Keratinocyte (primary cell): Measurements from ENCODE around the gene G6PC2. TPM values are rescaled to one million over a fixed set of nuclear protein-coding genes. Genes with fewer than 3 reads are reported as not detected.

ENCODE experiments used
- DNase-seq: peaks from one replicate; pipeline ENCODE4 v3.0.0-alpha.2; 2011; ENCODE audit warnings: low read depth, missing footprints, low spot score
- FAIRE-seq: peaks from 2 replicates; lab custom pipeline; 2011; peaks lifted over from hg19 to GRCh38; lab: Jason Lieb, UNC
- H2AFZ ChIP-seq: 2 replicates; pipeline ENCODE4 v1.6.0; 2012; ENCODE audit warnings: low read length, control low read depth, inconsistent platforms; ENCODE audit not compliant: control insufficient read depth
- H3K27ac ChIP-seq: 2 replicates; pipeline ENCODE4 v1.5.1; 2011; ENCODE audit warnings: low read length; ENCODE audit not compliant: control insufficient read depth, insufficient read depth
- H3K27me3 ChIP-seq: 3 replicates; pipeline ENCODE4 v1.6.0; 2011; ENCODE audit warnings: low read length; ENCODE audit not compliant: control insufficient read depth, insufficient read depth; ENCODE audit errors: extremely low read depth
- H3K36me3 ChIP-seq, 2 experiments: 2 replicates in 1 of 2; 3 replicates in 1 of 2; pipeline ENCODE4 v1.5.1; 2011; ENCODE audit warnings: low read length in 2 of 2, mild to moderate bottlenecking in 1 of 2; ENCODE audit not compliant: control insufficient read depth in 2 of 2, insufficient read depth in 2 of 2; ENCODE audit errors: extremely low read depth in 1 of 2
- H3K4me1 ChIP-seq: 3 replicates; pipeline ENCODE4 v1.5.1; 2011; ENCODE audit warnings: low read length; ENCODE audit not compliant: control insufficient read depth, insufficient read depth; ENCODE audit errors: extremely low read depth
- H3K4me2 ChIP-seq: 3 replicates; pipeline ENCODE4 v1.6.0; 2011; ENCODE audit warnings: low read depth, low read length; ENCODE audit not compliant: control insufficient read depth, insufficient read depth; ENCODE audit errors: extremely low read depth
- H3K4me3 ChIP-seq, 3 experiments: fragments of 200-600 bp in 1 of 3; sonication (generic) in 1 of 3; 2 replicates in 2 of 3; 3 replicates in 1 of 3; pipeline ENCODE4 v1.5.1; 2011 to 2016; ENCODE audit warnings: low read length in 3 of 3, mild to moderate bottlenecking in 3 of 3, control low read depth in 2 of 3, inconsistent platforms in 1 of 3, low read depth in 1 of 3, mixed read lengths in 1 of 3, mixed run types in 1 of 3, moderate library complexity in 1 of 3; ENCODE audit not compliant: control insufficient read depth in 2 of 3, insufficient read depth in 2 of 3; ENCODE audit errors: extremely low read depth in 1 of 3
- H3K79me2 ChIP-seq: 2 replicates; pipeline ENCODE4 v1.6.0; 2012; ENCODE audit warnings: low read length; ENCODE audit not compliant: control insufficient read depth, insufficient read depth
- H3K9ac ChIP-seq: 3 replicates; pipeline ENCODE4 v1.6.0; 2011; ENCODE audit warnings: low read length; ENCODE audit not compliant: control insufficient read depth, insufficient read depth; ENCODE audit errors: extremely low read depth
- H3K9me1 ChIP-seq: 3 replicates; pipeline ENCODE4 v1.6.0; 2011; ENCODE audit warnings: low read length; ENCODE audit not compliant: control insufficient read depth, insufficient read depth; ENCODE audit errors: extremely low read depth
- H3K9me3 ChIP-seq: 2 replicates; pipeline ENCODE4 v1.5.1; 2012; ENCODE audit warnings: low read depth, low read length; ENCODE audit not compliant: control insufficient read depth
- H4K20me1 ChIP-seq: 3 replicates; pipeline ENCODE4 v1.6.0; 2011; ENCODE audit warnings: low read length; ENCODE audit not compliant: control insufficient read depth, insufficient read depth; ENCODE audit errors: extremely low read depth
- EZH2 ChIP-seq: IDR thresholded peaks from one replicate; pipeline ENCODE4 v1.6.1; 2012; ENCODE audit warnings: inconsistent platforms, mild to moderate bottlenecking, low read length, moderate library complexity
- dilution Hi-C: fragments of 300-500 bp; cut with MboI; formaldehyde crosslinking; loops from one replicate; pipeline ENCODE4 v1.7.0; 2020; ENCODE audit warnings: low sequenced_read_pairs; ENCODE audit not compliant: extremely low pct_ligation_motif_present
- polyA minus RNA-seq, 3 experiments: library from RNA; depleted of rRNA, polyadenylated mRNA; stranded (reverse); fragments of >200 nt; gene quantifications; 1 replicate in 1 of 3; 2 replicates in 1 of 3; 3 replicates in 1 of 3; pipeline ENCODE4 v1.2.3, GENCODE V29; 2011
- polyA plus RNA-seq, 5 experiments: library from polyadenylated mRNA; depleted of rRNA in 3 of 5; stranded (reverse) in 3 of 5; stranded (forward) in 1 of 5; unstranded in 1 of 5; fragments of >200 nt; gene quantifications; 1 replicate in 1 of 5; 2 replicates in 3 of 5; 3 replicates in 1 of 5; pipeline versions ENCODE4 v1.2.1 to v1.2.3, GENCODE V29; 2011 to 2012; ENCODE audit warnings: missing spikeins in 2 of 5, low read depth in 1 of 5, low replicate concordance in 1 of 5
- TF ChIP-seq, protein P1 (sequence below), 3 experiments: IDR thresholded peaks in 1 of 3; conservative IDR thresholded peaks in 1 of 3; optimal IDR thresholded peaks in 1 of 3; 2 replicates in 2 of 3; 3 replicates in 1 of 3; pipeline versions ENCODE3 to v1.5.1; 2011; ENCODE audit warnings: low read length in 3 of 3, mild to moderate bottlenecking in 3 of 3, moderate library complexity in 2 of 3, control low read depth in 1 of 3, inconsistent platforms in 1 of 3; ENCODE audit not compliant: insufficient read depth in 2 of 3; ENCODE audit errors: extremely low read depth in 1 of 3

Gene G6PC2, protein sequence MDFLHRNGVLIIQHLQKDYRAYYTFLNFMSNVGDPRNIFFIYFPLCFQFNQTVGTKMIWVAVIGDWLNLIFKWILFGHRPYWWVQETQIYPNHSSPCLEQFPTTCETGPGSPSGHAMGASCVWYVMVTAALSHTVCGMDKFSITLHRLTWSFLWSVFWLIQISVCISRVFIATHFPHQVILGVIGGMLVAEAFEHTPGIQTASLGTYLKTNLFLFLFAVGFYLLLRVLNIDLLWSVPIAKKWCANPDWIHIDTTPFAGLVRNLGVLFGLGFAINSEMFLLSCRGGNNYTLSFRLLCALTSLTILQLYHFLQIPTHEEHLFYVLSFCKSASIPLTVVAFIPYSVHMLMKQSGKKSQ
- polyA plus RNA-seq, result not detected in 3 replicates
- not detected for polyA plus RNA-seq (2011; ENCODE audit: low read depth)
- not detected in 2 replicates for polyA plus RNA-seq (2011; cell fraction: cytosol; rRNA removed)
- polyA plus RNA-seq (2011; cell fraction: nucleus; rRNA removed), result not detected in 2 replicates
- not detected in 2 replicates for polyA plus RNA-seq (2012; ENCODE audit: low replicate concordance)
- not detected in 3 replicates for polyA minus RNA-seq
- not detected for polyA minus RNA-seq (2011; cell fraction: cytosol; rRNA and poly(A)+ RNA removed)
- polyA minus RNA-seq (2011; cell fraction: nucleus; rRNA and poly(A)+ RNA removed), result not detected in 2 replicates

DNA sequence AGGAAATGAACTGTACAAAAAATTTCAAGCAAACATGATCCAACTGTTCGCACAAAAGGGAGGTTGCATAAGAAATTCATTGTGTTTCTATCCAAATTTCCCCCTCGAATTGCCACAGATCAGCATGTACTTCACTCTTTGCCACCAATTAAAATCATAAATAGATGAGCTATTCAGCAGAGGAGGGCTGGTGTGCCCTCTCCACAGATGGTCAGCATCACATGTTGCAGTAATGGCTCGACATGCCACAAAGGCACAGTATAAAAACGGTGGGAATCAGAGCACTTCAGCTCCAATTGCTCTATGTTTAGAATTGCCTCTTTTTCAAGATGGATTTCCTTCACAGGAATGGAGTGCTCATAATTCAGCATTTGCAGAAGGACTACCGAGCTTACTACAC, at the start of gene G6PC2:
Gene G6PC2 (plus strand): TSS at position 289 of the 400 bp plus-strand sequence. CDS start 41 bp downstream, at position 330.
- H4K20me1 ChIP-seq, result no peaks in the 10 kb centered on the region
- H3K36me3 ChIP-seq, result no peaks in the 10 kb centered on the region
- H3K9me1 ChIP-seq, result no peaks in the 10 kb centered on the region
- no peak within 1 kb of the TSS for H3K9ac ChIP-seq
- H3K4me1 ChIP-seq, result no peaks in the 10 kb centered on the region
- no peak for FAIRE-seq
- no peaks in the 10 kb centered on the region for H3K79me2 ChIP-seq
- H3K4me3 ChIP-seq, result no peak within 1 kb of the TSS
- peaks cover 4% of the 10 kb centered on the region for H3K27me3 ChIP-seq
- H3K27ac ChIP-seq, result no peak within 1 kb of the TSS
- no peak within 1 kb of the TSS for H3K4me2 ChIP-seq
- no peak within 1 kb of the TSS for H2AFZ ChIP-seq
- dilution Hi-C loops, result no loop called here
- H3K9me3 ChIP-seq, result no peaks in the 10 kb centered on the region
- TF ChIP-seq EZH2, result no peak
- TF ChIP-seq, protein P1, sequence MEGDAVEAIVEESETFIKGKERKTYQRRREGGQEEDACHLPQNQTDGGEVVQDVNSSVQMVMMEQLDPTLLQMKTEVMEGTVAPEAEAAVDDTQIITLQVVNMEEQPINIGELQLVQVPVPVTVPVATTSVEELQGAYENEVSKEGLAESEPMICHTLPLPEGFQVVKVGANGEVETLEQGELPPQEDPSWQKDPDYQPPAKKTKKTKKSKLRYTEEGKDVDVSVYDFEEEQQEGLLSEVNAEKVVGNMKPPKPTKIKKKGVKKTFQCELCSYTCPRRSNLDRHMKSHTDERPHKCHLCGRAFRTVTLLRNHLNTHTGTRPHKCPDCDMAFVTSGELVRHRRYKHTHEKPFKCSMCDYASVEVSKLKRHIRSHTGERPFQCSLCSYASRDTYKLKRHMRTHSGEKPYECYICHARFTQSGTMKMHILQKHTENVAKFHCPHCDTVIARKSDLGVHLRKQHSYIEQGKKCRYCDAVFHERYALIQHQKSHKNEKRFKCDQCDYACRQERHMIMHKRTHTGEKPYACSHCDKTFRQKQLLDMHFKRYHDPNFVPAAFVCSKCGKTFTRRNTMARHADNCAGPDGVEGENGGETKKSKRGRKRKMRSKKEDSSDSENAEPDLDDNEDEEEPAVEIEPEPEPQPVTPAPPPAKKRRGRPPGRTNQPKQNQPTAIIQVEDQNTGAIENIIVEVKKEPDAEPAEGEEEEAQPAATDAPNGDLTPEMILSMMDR (optimal IDR thresholded peaks at IDR 0.05 in 1 of 3, IDR thresholded peaks at IDR 0.05 in 1 of 3, conservative IDR thresholded peaks at IDR 0.05 in 1 of 3; ENCODE audit: extremely low read depth in 1 of 3, insufficient read depth in 2 of 3, low read length in 3 of 3), result no peak
- DNase-seq, result no peak

DNA sequence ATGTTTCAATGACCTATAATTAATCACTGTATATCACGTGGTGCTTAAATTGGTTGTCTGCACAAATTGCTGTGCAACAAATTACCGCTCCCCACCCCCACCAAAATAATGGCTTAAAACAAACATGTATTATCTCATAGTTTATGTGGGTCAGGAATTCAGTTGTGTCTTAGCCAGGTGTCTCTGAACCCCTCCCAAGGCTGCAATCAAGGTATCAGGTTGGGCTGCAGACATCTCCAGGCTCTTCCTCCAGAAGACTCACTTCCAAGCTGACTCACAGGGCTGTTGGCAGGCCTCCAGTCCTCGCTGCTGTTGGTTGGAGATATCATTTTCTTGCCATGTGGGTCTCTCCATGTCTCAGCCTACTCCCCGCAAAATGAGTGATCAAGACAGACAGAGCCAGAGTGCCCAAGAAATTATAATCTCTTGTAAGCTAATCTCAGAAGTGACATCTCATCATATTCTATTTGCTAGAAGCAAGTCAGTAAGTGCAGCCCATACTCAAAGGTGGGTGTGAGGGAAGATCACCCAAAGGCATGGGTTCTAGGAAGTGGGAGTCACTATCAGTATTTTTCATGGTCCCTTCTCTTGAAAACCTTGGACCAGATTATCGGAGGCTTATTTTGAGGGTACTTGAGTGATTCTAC, 49.3 kb upstream of the G6PC2 start:
- peak; percentile 92 for FAIRE-seq
- no peaks in the 10 kb centered on the region for H3K36me3 ChIP-seq
- no peaks in the 10 kb centered on the region for H3K27me3 ChIP-seq
- no peaks in the 10 kb centered on the region for H3K9me1 ChIP-seq
- no peak overlapping the region for H3K9ac ChIP-seq
- dilution Hi-C loops, result no loop called here
- H3K4me1 ChIP-seq, result peaks cover 12% of the 10 kb centered on the region
- no peak overlapping the region for H3K27ac ChIP-seq
- H4K20me1 ChIP-seq, result no peaks in the 10 kb centered on the region
- peak; percentile 73 for DNase-seq
- no peaks in the 10 kb centered on the region for H3K79me2 ChIP-seq
- no peak for TF ChIP-seq EZH2
- TF ChIP-seq, protein P1 (optimal IDR thresholded peaks at IDR 0.05 in 1 of 3, IDR thresholded peaks at IDR 0.05 in 1 of 3, conservative IDR thresholded peaks at IDR 0.05 in 1 of 3; ENCODE audit: extremely low read depth in 1 of 3, insufficient read depth in 2 of 3, low read length in 3 of 3), result no peak
- H2AFZ ChIP-seq, result no peak overlapping the region
- no peak overlapping the region for H3K4me3 ChIP-seq
- no peaks in the 10 kb centered on the region for H3K9me3 ChIP-seq
- H3K4me2 ChIP-seq, result no peak overlapping the region
